Measurements from ENCODE around the gene CCDC33. TPM values are rescaled to one million over a fixed set of nuclear protein-coding genes. Genes with fewer than 3 reads are reported as not detected.

The CCDC33 gene
- total RNA-seq, 1 experiment from 2014 or later, result not detected

DNA sequence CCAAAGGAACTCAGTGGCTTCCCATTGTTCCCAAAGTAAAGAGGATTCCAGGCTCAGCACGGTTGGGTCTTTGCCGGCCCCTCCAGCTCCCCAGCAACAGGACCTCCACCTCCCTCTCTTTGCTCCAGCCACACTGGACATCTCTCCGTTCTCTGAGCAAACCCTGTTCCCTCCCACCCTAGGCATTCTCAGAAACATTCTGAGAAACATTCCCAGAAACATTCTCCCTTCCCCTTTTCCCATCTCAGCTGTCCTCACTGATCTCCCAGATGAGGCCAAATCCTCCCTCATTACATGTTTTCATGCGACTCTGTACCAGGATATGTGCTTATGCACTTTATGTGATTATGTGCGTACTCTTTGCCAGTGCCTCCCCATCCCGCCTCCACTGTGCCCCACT is 14.1 kb downstream of the CCDC33 start:
- ChIA-PET CTCF (no interaction called here), POLR2A (no interaction called here)
- intact Hi-C loops (cut with micrococcal nuclease; ENCODE audit: unreplicated experiment), result no loop called here
- Histone ChIP-seq H3K27ac (ENCODE audit: low read length) (no peak overlapping the region), H3K27me3 (ENCODE audit: control insufficient read depth, insufficient read depth, low read length) (no peaks in the 10 kb centered on the region), H3K4me1 (ENCODE audit: control insufficient read depth, insufficient read depth, low read length) (no peaks in the 10 kb centered on the region), H3K4me3 (ENCODE audit: low read depth in 2 of 2, low read length in 2 of 2) (no peak overlapping the region), H3K9me3 (ENCODE audit: control insufficient read depth, insufficient read depth, low read depth, low read length) (no peaks in the 10 kb centered on the region), H3K36me3 (ENCODE audit: control insufficient read depth, insufficient read depth, low read length) (no peaks in the 10 kb centered on the region)
- in situ Hi-C loops (cut with HindIII; ENCODE audit: low pct_unique_long_range_greater_than_20kb, low sequenced_read_pairs), result no loop called here
- TF ChIP-seq, protein P1, sequence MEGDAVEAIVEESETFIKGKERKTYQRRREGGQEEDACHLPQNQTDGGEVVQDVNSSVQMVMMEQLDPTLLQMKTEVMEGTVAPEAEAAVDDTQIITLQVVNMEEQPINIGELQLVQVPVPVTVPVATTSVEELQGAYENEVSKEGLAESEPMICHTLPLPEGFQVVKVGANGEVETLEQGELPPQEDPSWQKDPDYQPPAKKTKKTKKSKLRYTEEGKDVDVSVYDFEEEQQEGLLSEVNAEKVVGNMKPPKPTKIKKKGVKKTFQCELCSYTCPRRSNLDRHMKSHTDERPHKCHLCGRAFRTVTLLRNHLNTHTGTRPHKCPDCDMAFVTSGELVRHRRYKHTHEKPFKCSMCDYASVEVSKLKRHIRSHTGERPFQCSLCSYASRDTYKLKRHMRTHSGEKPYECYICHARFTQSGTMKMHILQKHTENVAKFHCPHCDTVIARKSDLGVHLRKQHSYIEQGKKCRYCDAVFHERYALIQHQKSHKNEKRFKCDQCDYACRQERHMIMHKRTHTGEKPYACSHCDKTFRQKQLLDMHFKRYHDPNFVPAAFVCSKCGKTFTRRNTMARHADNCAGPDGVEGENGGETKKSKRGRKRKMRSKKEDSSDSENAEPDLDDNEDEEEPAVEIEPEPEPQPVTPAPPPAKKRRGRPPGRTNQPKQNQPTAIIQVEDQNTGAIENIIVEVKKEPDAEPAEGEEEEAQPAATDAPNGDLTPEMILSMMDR (IDR thresholded peaks at IDR 0.05), result no peak
- TF ChIP-seq TCF7L2 (IDR thresholded peaks at IDR 0.05; ENCODE audit: low read depth, low read length), result no peak
- DNase-seq (ENCODE audit: low read depth, low spot score) (no peak), ATAC-seq (no peak)
- BruUV-seq (replicated peaks), result no TSS peak

- H3K27ac ChIP-seq (ENCODE audit: low read length), result no peak overlapping the region
Measured at GRCh38 chr15:74251131-74251811, 15.1 kb downstream of the CCDC33 start.

More at GRCh38 chr15:74251131-74251811, 15.1 kb downstream of the CCDC33 start:
- DNase-seq (ENCODE audit: low read depth, low spot score) (no peak), ATAC-seq (no peak)
- ChIA-PET POLR2A (interaction anchor here (0.7 kb wide), 1 partner anchor 30 kb away, joined by 3 read pairs; no protein-coding TSS in a partner anchor), CTCF (no interaction called here)
- no peaks in the 10 kb centered on the region for H3K36me3 ChIP-seq (ENCODE audit: control insufficient read depth, insufficient read depth, low read length)
- in situ Hi-C loops (cut with HindIII; ENCODE audit: low pct_unique_long_range_greater_than_20kb, low sequenced_read_pairs), result no loop called here
- BruUV-seq (replicated peaks), result no TSS peak
- intact Hi-C loops (cut with micrococcal nuclease; ENCODE audit: unreplicated experiment), result no loop called here
- H3K27me3 ChIP-seq (ENCODE audit: control insufficient read depth, insufficient read depth, low read length), result no peaks in the 10 kb centered on the region
- no peaks in the 10 kb centered on the region for H3K4me1 ChIP-seq (ENCODE audit: control insufficient read depth, insufficient read depth, low read length)
- TF ChIP-seq SIN3A (IDR thresholded peaks at IDR 0.05; ENCODE audit: borderline replicate concordance, insufficient read depth, low read depth, low read length) (no peak), POLR2AphosphoS5 (IDR thresholded peaks at IDR 0.05; ENCODE audit: low read depth, low read length) (no peak), TCF7L2 (IDR thresholded peaks at IDR 0.05; ENCODE audit: low read depth, low read length) (no peak)
- TF ChIP-seq, protein P2, sequence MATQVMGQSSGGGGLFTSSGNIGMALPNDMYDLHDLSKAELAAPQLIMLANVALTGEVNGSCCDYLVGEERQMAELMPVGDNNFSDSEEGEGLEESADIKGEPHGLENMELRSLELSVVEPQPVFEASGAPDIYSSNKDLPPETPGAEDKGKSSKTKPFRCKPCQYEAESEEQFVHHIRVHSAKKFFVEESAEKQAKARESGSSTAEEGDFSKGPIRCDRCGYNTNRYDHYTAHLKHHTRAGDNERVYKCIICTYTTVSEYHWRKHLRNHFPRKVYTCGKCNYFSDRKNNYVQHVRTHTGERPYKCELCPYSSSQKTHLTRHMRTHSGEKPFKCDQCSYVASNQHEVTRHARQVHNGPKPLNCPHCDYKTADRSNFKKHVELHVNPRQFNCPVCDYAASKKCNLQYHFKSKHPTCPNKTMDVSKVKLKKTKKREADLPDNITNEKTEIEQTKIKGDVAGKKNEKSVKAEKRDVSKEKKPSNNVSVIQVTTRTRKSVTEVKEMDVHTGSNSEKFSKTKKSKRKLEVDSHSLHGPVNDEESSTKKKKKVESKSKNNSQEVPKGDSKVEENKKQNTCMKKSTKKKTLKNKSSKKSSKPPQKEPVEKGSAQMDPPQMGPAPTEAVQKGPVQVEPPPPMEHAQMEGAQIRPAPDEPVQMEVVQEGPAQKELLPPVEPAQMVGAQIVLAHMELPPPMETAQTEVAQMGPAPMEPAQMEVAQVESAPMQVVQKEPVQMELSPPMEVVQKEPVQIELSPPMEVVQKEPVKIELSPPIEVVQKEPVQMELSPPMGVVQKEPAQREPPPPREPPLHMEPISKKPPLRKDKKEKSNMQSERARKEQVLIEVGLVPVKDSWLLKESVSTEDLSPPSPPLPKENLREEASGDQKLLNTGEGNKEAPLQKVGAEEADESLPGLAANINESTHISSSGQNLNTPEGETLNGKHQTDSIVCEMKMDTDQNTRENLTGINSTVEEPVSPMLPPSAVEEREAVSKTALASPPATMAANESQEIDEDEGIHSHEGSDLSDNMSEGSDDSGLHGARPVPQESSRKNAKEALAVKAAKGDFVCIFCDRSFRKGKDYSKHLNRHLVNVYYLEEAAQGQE (IDR thresholded peaks at IDR 0.05; ENCODE audit: insufficient read depth in 1 of 2, low read depth in 2 of 2, low read length in 1 of 2), result no peak
- TF ChIP-seq, protein P1 (IDR thresholded peaks at IDR 0.05), result no peak
- no peaks in the 10 kb centered on the region for H3K9me3 ChIP-seq (ENCODE audit: control insufficient read depth, insufficient read depth, low read depth, low read length)
- no peak overlapping the region for H3K4me3 ChIP-seq (ENCODE audit: low read depth in 2 of 2, low read length in 2 of 2)

Data from Panc1 (cell line).